OCI-LY7 (cell line): ENCODE results near the gene RELB. TPM values are rescaled to one million over a fixed set of nuclear protein-coding genes. Genes with fewer than 3 reads are reported as not detected.

ENCODE experiments used
- BruUV-seq: library from RNA; stranded (reverse); fragments of 400-500 nt; replicated peaks from 2 replicates; lab custom pipeline; 2021; lab: Mats Ljungman, UMichigan
- CTCF ChIA-PET: fragments of 300-600 bp; sonication (Branson Sonifier 250); formaldehyde crosslinking; loops from one replicate; lab custom pipeline; 2022; ENCODE audit warnings: antibody characterized with exemption; ENCODE audit not compliant: unreplicated experiment; lab: Charles Lee
- POLR2A ChIA-PET: fragments of 300-600 bp; sonication (Branson Sonifier 250); formaldehyde crosslinking; loops from one replicate; lab custom pipeline; 2022; ENCODE audit warnings: antibody characterized with exemption; lab: Charles Lee
- DNase-seq: peaks from one replicate; pipeline ENCODE4 v3.0.0-alpha.2; 2015; ENCODE audit warnings: low spot score
- H2AFZ ChIP-seq: fragments of 200-600 bp; sonication (generic), shearing (Covaris generic); 2 replicates; pipeline ENCODE4 v1.6.1; 2014; ENCODE audit warnings: mild to moderate bottlenecking, antibody characterized with exemption, low read length, moderate library complexity
- H3K27ac ChIP-seq: fragments of 200-600 bp; sonication (generic); 2 replicates; pipeline ENCODE4 v1.5.1; 2014; ENCODE audit warnings: mixed run types, low read depth, mild to moderate bottlenecking, moderate library complexity, low read length, inconsistent platforms; ENCODE audit not compliant: poor library complexity, severe bottlenecking
- H3K36me3 ChIP-seq: fragments of 200-600 bp; sonication (generic); 2 replicates; pipeline ENCODE4 v1.6.1; 2014; ENCODE audit warnings: mild to moderate bottlenecking, antibody characterized with exemption, low read length, moderate library complexity, mixed read lengths; ENCODE audit not compliant: insufficient read depth
- H3K4me1 ChIP-seq: fragments of 200-600 bp; sonication (generic); 2 replicates; pipeline ENCODE4 v1.5.1; 2014; ENCODE audit warnings: mild to moderate bottlenecking, low read length; ENCODE audit not compliant: insufficient read depth, poor library complexity, severe bottlenecking
- H3K4me2 ChIP-seq: fragments of 200-600 bp; sonication (generic); 2 replicates; pipeline ENCODE4 v1.6.1; 2014; ENCODE audit warnings: mild to moderate bottlenecking, low read length
- H3K4me3 ChIP-seq: fragments of 200-600 bp; sonication (generic); 2 replicates; pipeline ENCODE4 v1.5.1; 2014; ENCODE audit warnings: mild to moderate bottlenecking, low read depth, low read length; ENCODE audit not compliant: poor library complexity, severe bottlenecking
- H3K79me2 ChIP-seq: fragments of 200-600 bp; sonication (generic); 2 replicates; pipeline ENCODE4 v1.6.1; 2016; ENCODE audit warnings: low read depth, mild to moderate bottlenecking, low read length, moderate library complexity, mixed read lengths; ENCODE audit not compliant: insufficient read depth
- H3K9me2 ChIP-seq: fragments of 200-600 bp; sonication (generic); 2 replicates; pipeline ENCODE4 v1.6.1; 2016; ENCODE audit warnings: mild to moderate bottlenecking, low read length, mixed read lengths; ENCODE audit not compliant: insufficient read depth
- H3K9me3 ChIP-seq: fragments of 200-600 bp; sonication (generic); 2 replicates; pipeline ENCODE4 v1.6.1; 2014; ENCODE audit warnings: mild to moderate bottlenecking, mixed run types, low read length, mixed read lengths
- H4K20me1 ChIP-seq: fragments of 200-600 bp; sonication (generic); 2 replicates; pipeline ENCODE4 v1.6.1; 2014; ENCODE audit warnings: mild to moderate bottlenecking, antibody characterized with exemption, low read length, moderate library complexity, mixed read lengths; ENCODE audit not compliant: insufficient read depth
- EZH2phosphoT487 ChIP-seq: fragments of 200-600 bp; sonication (generic); IDR thresholded peaks from 2 replicates; pipeline ENCODE4 v1.6.1; 2018; ENCODE audit warnings: low read depth, borderline replicate concordance, mild to moderate bottlenecking, mixed run types, antibody characterized with exemption, low read length, moderate library complexity, mixed read lengths
- intact Hi-C: fragments of 100-400 bp; cut with micrococcal nuclease; formaldehyde crosslinking; loops from one replicate; pipeline ENCODE4 v1.10.0; 2022; ENCODE audit not compliant: unreplicated experiment
- total RNA-seq, 2 experiments: library from RNA; depleted of rRNA in 1 of 2; stranded (reverse); fragments of >200 nt in 1 of 2; shearing (Covaris generic) in 1 of 2; gene quantifications; 2 replicates each; pipeline ENCODE4 v1.2.3, GENCODE V29; 2014 to 2022
- TF ChIP-seq, protein P1 (sequence below): fragments of 200-600 bp; sonication (generic); conservative IDR thresholded peaks from 2 replicates; pipeline ENCODE4 v1.5.1; 2014; ENCODE audit warnings: mild to moderate bottlenecking, antibody characterized with exemption, low read length, moderate library complexity, mixed read lengths

The RELB gene
- total RNA-seq, 2 experiments from 2014 or later, result 36.9 to 51.1 TPM

DNA sequence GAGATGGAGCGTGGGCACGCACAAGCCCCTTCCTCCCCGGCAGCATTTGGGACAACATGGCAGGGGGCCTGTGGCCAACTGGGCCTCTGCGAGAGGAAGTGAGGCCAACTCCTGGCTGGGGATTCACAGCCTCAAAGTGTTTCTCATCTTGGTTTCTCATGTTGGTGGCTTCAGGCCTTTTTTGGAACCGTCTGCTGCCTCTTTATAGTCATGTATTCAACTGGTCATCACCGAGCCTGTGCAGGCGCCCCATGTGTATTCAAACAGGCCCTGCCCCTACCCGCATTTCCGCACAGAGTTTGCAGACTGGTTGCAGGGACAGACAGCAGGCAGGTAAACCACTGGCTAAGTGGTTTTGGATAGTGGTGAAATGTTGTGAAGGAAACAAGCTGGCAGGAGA is 17.3 kb upstream of the RELB start:
- Histone ChIP-seq H3K4me2 (no peak overlapping the region), H3K79me2 (no peaks in the 10 kb centered on the region), H3K9me2 (no peaks in the 10 kb centered on the region), H3K36me3 (peaks cover 81% of the 10 kb centered on the region; the same call in 1 of the 2 replicates), H3K4me1 (peaks cover 8% of the 10 kb centered on the region), H2AFZ (no peak overlapping the region), H3K4me3 (no peak overlapping the region), H3K9me3 (no peaks in the 10 kb centered on the region), H4K20me1 (no peaks in the 10 kb centered on the region), H3K27ac (no peak overlapping the region)
- CTCF ChIA-PET, result no interaction called here
- no TSS peak for BruUV-seq
- intact Hi-C loops, result no loop called here
- POLR2A ChIA-PET, result interaction anchor here (0.6 kb wide), 1 partner anchor 55 kb away, joined by 4 read pairs; no protein-coding TSS in a partner anchor
- TF ChIP-seq, protein P1, sequence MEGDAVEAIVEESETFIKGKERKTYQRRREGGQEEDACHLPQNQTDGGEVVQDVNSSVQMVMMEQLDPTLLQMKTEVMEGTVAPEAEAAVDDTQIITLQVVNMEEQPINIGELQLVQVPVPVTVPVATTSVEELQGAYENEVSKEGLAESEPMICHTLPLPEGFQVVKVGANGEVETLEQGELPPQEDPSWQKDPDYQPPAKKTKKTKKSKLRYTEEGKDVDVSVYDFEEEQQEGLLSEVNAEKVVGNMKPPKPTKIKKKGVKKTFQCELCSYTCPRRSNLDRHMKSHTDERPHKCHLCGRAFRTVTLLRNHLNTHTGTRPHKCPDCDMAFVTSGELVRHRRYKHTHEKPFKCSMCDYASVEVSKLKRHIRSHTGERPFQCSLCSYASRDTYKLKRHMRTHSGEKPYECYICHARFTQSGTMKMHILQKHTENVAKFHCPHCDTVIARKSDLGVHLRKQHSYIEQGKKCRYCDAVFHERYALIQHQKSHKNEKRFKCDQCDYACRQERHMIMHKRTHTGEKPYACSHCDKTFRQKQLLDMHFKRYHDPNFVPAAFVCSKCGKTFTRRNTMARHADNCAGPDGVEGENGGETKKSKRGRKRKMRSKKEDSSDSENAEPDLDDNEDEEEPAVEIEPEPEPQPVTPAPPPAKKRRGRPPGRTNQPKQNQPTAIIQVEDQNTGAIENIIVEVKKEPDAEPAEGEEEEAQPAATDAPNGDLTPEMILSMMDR, result no peak
- no peak for TF ChIP-seq EZH2phosphoT487
- DNase-seq, result no peak

DNA sequence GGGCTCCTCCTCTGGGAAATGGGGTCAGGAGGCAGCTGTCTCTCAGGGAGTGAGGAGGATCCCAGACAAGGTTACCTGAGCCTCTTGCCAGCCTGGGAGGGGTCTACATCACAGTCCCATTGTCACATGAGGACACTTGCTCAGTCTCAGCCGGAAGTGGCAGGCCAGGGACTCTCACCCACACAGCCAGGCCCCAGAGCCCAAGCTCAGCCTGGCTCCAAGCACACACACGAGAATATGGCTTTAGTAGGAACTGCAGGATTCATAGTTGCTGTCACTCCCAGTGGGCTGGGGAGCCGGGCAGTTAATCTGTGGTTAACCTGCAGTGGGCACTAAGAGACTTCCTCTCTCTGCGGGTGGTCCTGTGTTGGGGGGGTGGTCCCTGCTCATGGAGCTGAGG is 15.8 kb upstream of the RELB start:
- intact Hi-C loops, result no loop called here
- POLR2A ChIA-PET, result no interaction called here

DNA sequence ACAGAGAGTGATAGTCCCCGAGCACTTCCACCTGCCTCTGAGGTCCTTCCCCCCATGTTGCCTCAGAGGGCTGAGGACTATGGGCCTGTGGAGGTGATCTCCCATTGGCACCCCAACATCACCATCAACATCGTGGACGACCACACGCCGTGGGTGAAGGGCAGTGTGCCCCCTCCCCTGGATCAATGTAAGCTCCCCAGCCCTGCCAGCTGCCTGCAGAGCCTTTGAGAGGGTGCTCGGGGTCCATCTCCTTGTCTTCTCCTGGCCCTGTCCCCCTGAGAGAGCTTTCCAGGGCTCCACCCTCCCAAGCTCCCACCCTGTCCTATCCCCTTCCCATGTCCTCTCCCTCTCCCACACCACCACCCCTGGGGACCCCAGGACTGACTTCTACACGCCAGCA is 14.9 kb upstream of the RELB start:
- intact Hi-C loops, result no loop called here
- peaks cover 88% of the 10 kb centered on the region for H3K36me3 ChIP-seq
- CTCF ChIA-PET, result no interaction called here
- H3K27ac ChIP-seq, result no peak overlapping the region
- TF ChIP-seq, protein P1, result no peak
- TF ChIP-seq EZH2phosphoT487, result no peak
- H3K4me1 ChIP-seq, result peaks cover 27% of the 10 kb centered on the region
- no TSS peak for BruUV-seq
- H2AFZ ChIP-seq, result no peak overlapping the region
- no peaks in the 10 kb centered on the region for H3K9me2 ChIP-seq
- H4K20me1 ChIP-seq, result no peaks in the 10 kb centered on the region
- H3K9me3 ChIP-seq, result no peaks in the 10 kb centered on the region
- H3K4me3 ChIP-seq, result no peak overlapping the region
- no peak overlapping the region for H3K4me2 ChIP-seq
- no peak for DNase-seq
- no peaks in the 10 kb centered on the region for H3K79me2 ChIP-seq
- POLR2A ChIA-PET, result no interaction called here

More for the DNA sequence above, 15.8 kb upstream of the RELB start:
- no peak for DNase-seq
- Histone ChIP-seq H4K20me1 (no peaks in the 10 kb centered on the region), H3K9me3 (no peaks in the 10 kb centered on the region), H3K36me3 (peaks cover 84% of the 10 kb centered on the region), H3K79me2 (no peaks in the 10 kb centered on the region), H3K9me2 (no peaks in the 10 kb centered on the region), H3K4me2 (no peak overlapping the region), H3K27ac (no peak overlapping the region), H2AFZ (no peak overlapping the region), H3K4me3 (no peak overlapping the region), H3K4me1 (peaks cover 17% of the 10 kb centered on the region)
- BruUV-seq, result no TSS peak
- no peak for TF ChIP-seq EZH2phosphoT487
- TF ChIP-seq, protein P1, result no peak
- CTCF ChIA-PET, result no interaction called here
